ENCODE measurements around the gene ANK3.

- TF ChIP-seq CTCF (conservative IDR thresholded peaks at IDR 0.05 in 1 of 2, IDR thresholded peaks at IDR 0.05 in 1 of 2; ENCODE audit: low read depth in 1 of 2, low read length in 2 of 2) (no peak), EZH2 (IDR thresholded peaks at IDR 0.05; ENCODE audit: low read length, missing control alignments) (no peak)
These were observed 204.3 kb downstream of the ANK3 start for GRCh38 chr10:60185421-60185820.

Measured in fibroblast of lung (primary cell).